ENCODE data around the gene OR2AE1.

DNA sequence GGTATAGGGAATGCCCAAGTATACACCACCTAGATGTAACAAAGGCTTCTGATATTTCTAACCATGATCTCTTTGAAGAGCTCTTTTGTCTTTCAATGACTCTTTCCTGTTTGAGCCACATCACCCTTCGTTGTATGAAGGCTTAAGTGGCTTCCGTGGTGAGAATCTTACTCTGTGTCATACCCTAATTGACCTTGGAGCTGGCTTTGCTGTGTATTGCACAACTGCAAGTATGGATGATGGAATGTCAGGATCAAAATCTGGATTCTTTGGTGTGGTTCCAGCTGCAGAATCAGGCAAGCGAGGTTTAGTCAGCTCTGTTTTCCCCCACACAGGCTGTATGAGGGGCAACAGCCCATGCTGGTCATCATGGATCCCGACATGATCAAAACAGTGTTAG lies 33.0 kb downstream of the OR2AE1 start:
- TF ChIP-seq, protein P1, sequence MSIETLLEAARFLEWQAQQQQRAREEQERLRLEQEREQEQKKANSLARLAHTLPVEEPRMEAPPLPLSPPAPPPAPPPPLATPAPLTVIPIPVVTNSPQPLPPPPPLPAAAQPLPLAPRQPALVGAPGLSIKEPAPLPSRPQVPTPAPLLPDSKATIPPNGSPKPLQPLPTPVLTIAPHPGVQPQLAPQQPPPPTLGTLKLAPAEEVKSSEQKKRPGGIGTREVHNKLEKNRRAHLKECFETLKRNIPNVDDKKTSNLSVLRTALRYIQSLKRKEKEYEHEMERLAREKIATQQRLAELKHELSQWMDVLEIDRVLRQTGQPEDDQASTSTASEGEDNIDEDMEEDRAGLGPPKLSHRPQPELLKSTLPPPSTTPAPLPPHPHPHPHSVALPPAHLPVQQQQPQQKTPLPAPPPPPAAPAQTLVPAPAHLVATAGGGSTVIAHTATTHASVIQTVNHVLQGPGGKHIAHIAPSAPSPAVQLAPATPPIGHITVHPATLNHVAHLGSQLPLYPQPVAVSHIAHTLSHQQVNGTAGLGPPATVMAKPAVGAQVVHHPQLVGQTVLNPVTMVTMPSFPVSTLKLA (conservative IDR thresholded peaks at IDR 0.05), result no peak
- TF ChIP-seq FOXM1 (IDR thresholded peaks at IDR 0.05; ENCODE audit: low read depth) (no peak), FOXM1 (CRISPR knock-in tag; IDR thresholded peaks at IDR 0.05; ENCODE audit: low read depth) (no peak), MCM7 (IDR thresholded peaks at IDR 0.05) (no peak), BMI1 (IDR thresholded peaks at IDR 0.05; ENCODE audit: low read length) (no peak), ZNF384 (IDR thresholded peaks at IDR 0.05; ENCODE audit: low read depth, low read length) (no peak), RFX1 (IDR thresholded peaks at IDR 0.05) (no peak), HNRNPUL1 (IDR thresholded peaks at IDR 0.05; ENCODE audit: low read length) (no peak), E2F3 (CRISPR knock-in tag; IDR thresholded peaks at IDR 0.05) (no peak), EP300 (IDR thresholded peaks at IDR 0.05; ENCODE audit: low read length) (no peak), MEF2D (tag; conservative IDR thresholded peaks at IDR 0.05; ENCODE audit: low read depth) (no peak), PHF20 (IDR thresholded peaks at IDR 0.05; ENCODE audit: partially characterized antibody) (no peak)
- TF ChIP-seq, protein P2, sequence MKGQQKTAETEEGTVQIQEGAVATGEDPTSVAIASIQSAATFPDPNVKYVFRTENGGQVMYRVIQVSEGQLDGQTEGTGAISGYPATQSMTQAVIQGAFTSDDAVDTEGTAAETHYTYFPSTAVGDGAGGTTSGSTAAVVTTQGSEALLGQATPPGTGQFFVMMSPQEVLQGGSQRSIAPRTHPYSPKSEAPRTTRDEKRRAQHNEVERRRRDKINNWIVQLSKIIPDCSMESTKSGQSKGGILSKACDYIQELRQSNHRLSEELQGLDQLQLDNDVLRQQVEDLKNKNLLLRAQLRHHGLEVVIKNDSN (CRISPR knock-in tag; IDR thresholded peaks at IDR 0.05), result no peak
- TF ChIP-seq, protein P3, sequence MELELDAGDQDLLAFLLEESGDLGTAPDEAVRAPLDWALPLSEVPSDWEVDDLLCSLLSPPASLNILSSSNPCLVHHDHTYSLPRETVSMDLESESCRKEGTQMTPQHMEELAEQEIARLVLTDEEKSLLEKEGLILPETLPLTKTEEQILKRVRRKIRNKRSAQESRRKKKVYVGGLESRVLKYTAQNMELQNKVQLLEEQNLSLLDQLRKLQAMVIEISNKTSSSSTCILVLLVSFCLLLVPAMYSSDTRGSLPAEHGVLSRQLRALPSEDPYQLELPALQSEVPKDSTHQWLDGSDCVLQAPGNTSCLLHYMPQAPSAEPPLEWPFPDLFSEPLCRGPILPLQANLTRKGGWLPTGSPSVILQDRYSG (tag; conservative IDR thresholded peaks at IDR 0.05; ENCODE audit: low read depth), result no peak

Measured in K562 (cell line).